Thyroid gland (tissue), 4 donors: ENCODE measurements around the gene MAVS.

Source experiments
- POLR2A ChIP-seq, 2 donors: fragments of 450-650 bp; IDR thresholded peaks; one replicate each; pipeline ENCODE4 v1.6.1; 2017; ENCODE audit warnings: antibody characterized with exemption in 2 of 2, mild to moderate bottlenecking in 2 of 2, moderate library complexity in 1 of 2
- TF ChIP-seq, protein P1 (sequence below), 6 experiments: fragments of 200-600 bp in 3 of 6; fragments of 450-650 bp in 3 of 6; sonication (generic) in 3 of 6; IDR thresholded peaks; one replicate each; pipeline ENCODE4 v1.5.1; 2016 to 2019; ENCODE audit warnings: antibody characterized with exemption in 6 of 6, mild to moderate bottlenecking in 2 of 6, inconsistent platforms in 1 of 6, moderate library complexity in 1 of 6

- TF ChIP-seq, protein P1, sequence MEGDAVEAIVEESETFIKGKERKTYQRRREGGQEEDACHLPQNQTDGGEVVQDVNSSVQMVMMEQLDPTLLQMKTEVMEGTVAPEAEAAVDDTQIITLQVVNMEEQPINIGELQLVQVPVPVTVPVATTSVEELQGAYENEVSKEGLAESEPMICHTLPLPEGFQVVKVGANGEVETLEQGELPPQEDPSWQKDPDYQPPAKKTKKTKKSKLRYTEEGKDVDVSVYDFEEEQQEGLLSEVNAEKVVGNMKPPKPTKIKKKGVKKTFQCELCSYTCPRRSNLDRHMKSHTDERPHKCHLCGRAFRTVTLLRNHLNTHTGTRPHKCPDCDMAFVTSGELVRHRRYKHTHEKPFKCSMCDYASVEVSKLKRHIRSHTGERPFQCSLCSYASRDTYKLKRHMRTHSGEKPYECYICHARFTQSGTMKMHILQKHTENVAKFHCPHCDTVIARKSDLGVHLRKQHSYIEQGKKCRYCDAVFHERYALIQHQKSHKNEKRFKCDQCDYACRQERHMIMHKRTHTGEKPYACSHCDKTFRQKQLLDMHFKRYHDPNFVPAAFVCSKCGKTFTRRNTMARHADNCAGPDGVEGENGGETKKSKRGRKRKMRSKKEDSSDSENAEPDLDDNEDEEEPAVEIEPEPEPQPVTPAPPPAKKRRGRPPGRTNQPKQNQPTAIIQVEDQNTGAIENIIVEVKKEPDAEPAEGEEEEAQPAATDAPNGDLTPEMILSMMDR (IDR thresholded peaks at IDR 0.05) = no peak
- TF ChIP-seq POLR2A (IDR thresholded peaks at IDR 0.05) = no peak
These were observed 43.3 kb upstream of the MAVS start for GRCh38 chr20:3803289-3803688.
